GM19468 (cell line): ENCODE measurements around the gene RIPOR1.
"Not testable (repeated sequence)": the region's sequence is repeated elsewhere in the genome, so short reads cannot be mapped to it uniquely, and the experiment has no call there.

Source experiments
- ATAC-seq: cut with Tn5 transposase; IDR thresholded peaks from one replicate; pipeline ENCODE4 v1.9.1; 2021; ENCODE audit warnings: mild to moderate bottlenecking, moderate library complexity, moderate number of reproducible peaks; ENCODE audit not compliant: unreplicated experiment; ENCODE audit errors: extremely low read depth

RIPOR1 gene

GRCh38 chr16:67528222-67528869 lies at the start of gene RIPOR1:
TSS of gene RIPOR1 (plus strand) at chr16:67528829. CDS start at chr16:67538447, 9,618 bp downstream.
- no peak for ATAC-seq

GRCh38 chr16:67480833-67481560 lies 47.6 kb upstream of the RIPOR1 start, which contains the start of gene ATP6V0D1:
TSS of gene ATP6V0D1 (minus strand) at chr16:67481157. CDS start at chr16:67481086, 71 bp downstream.
- ATAC-seq: peak; percentile 90

GRCh38 chr16:67481561-67482232 lies 46.9 kb upstream of the RIPOR1 start:
- no peak for ATAC-seq

GRCh38 chr16:67482233-67482924 lies 46.2 kb upstream of the RIPOR1 start:
- no peak for ATAC-seq

GRCh38 chr16:67483150-67483549 lies 45.5 kb upstream of the RIPOR1 start, which contains the start of gene AGRP:
TSS of gene AGRP (minus strand) at chr16:67483547. CDS start at chr16:67483398, 149 bp downstream.
- ATAC-seq: no peak

GRCh38 chr16:67483731-67484525 lies 44.7 kb upstream of the RIPOR1 start:
- ATAC-seq: no peak

GRCh38 chr16:67486805-67487204 lies 41.8 kb upstream of the RIPOR1 start:
- no peak for ATAC-seq

- not testable (repeated sequence) for ATAC-seq
Measured at GRCh38 chr16:67487561-67487960, 41.1 kb upstream of the RIPOR1 start.

GRCh38 chr16:67489401-67490083 lies 39.1 kb upstream of the RIPOR1 start:
- ATAC-seq: no peak

- no peak for ATAC-seq
Measured at GRCh38 chr16:67490335-67491096, 38.1 kb upstream of the RIPOR1 start.

- ATAC-seq: no peak
Measured at GRCh38 chr16:67499106-67499505, 29.5 kb upstream of the RIPOR1 start.

- no peak for ATAC-seq
Measured at GRCh38 chr16:67504031-67505021, 24.3 kb upstream of the RIPOR1 start.

GRCh38 chr16:67506468-67506867 lies 22.2 kb upstream of the RIPOR1 start:
- ATAC-seq: no peak

GRCh38 chr16:67509016-67509415 lies 19.6 kb upstream of the RIPOR1 start:
- ATAC-seq: no peak

- ATAC-seq: not testable (repeated sequence)
Measured at GRCh38 chr16:67513892-67514291, 14.7 kb upstream of the RIPOR1 start.

- ATAC-seq: no peak
Measured at GRCh38 chr16:67514382-67514828, 14.2 kb upstream of the RIPOR1 start.
